ENCODE measurements around the gene PROX1.
A peak's percentile ranks its signal among the peaks of the same experiment; 100 is the strongest.

PROX1 gene, protein sequence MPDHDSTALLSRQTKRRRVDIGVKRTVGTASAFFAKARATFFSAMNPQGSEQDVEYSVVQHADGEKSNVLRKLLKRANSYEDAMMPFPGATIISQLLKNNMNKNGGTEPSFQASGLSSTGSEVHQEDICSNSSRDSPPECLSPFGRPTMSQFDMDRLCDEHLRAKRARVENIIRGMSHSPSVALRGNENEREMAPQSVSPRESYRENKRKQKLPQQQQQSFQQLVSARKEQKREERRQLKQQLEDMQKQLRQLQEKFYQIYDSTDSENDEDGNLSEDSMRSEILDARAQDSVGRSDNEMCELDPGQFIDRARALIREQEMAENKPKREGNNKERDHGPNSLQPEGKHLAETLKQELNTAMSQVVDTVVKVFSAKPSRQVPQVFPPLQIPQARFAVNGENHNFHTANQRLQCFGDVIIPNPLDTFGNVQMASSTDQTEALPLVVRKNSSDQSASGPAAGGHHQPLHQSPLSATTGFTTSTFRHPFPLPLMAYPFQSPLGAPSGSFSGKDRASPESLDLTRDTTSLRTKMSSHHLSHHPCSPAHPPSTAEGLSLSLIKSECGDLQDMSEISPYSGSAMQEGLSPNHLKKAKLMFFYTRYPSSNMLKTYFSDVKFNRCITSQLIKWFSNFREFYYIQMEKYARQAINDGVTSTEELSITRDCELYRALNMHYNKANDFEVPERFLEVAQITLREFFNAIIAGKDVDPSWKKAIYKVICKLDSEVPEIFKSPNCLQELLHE

GRCh38 chr1:213987927-213988506 lies at the start of gene PROX1:
TSS of gene PROX1 (plus strand) at chr1:213987973. CDS start at chr1:213996536, 8,563 bp downstream.
- peak; percentile 87 for DNase-seq

GRCh38 chr1:213938776-213939175 lies 49.0 kb upstream of the PROX1 start:
- no peak for DNase-seq

- no peak for DNase-seq
These were observed 47.9 kb upstream of the PROX1 start for GRCh38 chr1:213939888-213940287.

DNA sequence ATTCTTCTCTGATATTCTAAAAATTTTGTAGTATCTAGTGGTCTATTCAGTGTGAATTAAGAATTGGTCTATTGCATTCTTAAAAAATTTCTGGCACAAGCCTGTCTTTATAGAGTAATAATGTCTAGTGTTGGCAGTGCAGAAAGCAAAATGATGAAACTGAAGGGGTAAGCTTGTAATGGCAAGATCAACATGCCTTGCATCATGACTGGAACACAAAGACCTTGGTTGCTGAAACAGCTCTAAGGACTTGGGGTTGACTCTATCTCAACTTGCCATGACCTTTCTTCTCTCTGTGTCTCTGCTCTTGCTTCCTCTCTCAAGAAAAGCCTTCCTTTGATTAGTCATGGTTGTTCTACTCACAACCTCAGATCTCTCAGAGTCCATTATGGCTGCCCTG lies 46.8 kb upstream of the PROX1 start:
- no peak for DNase-seq

GRCh38 chr1:213942061-213942460 lies 45.7 kb upstream of the PROX1 start:
- no peak for DNase-seq

GRCh38 chr1:213947200-213947801 lies 40.5 kb upstream of the PROX1 start:
- peak; percentile 71 for DNase-seq

GRCh38 chr1:213951876-213952275 lies 35.9 kb upstream of the PROX1 start:
- DNase-seq: no peak

- DNase-seq: no peak
These were observed 34.0 kb upstream of the PROX1 start for GRCh38 chr1:213953806-213954205.

GRCh38 chr1:213956295-213956770 lies 31.4 kb upstream of the PROX1 start:
- DNase-seq: no peak

DNA sequence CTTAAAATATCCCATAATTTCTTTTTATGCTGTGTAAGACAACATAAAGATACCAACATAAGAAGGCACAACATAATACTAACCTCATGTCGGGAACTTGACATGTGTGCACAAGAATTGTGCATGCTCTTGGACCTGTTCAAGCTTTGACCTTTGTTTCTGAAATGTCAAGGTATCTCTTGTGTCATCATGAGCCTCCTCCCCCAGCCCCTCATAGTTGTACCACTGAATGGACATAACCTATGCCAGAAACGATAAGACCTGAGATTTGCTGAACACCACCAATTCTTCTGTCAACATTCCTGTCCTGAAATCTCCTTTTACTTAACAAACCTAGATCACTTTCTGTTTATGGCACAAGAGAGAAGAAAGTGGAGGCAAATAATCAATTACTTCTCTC lies 29.4 kb upstream of the PROX1 start:
- DNase-seq: no peak

- DNase-seq: no peak
These were observed 26.8 kb upstream of the PROX1 start for GRCh38 chr1:213960963-213961362.

DNA sequence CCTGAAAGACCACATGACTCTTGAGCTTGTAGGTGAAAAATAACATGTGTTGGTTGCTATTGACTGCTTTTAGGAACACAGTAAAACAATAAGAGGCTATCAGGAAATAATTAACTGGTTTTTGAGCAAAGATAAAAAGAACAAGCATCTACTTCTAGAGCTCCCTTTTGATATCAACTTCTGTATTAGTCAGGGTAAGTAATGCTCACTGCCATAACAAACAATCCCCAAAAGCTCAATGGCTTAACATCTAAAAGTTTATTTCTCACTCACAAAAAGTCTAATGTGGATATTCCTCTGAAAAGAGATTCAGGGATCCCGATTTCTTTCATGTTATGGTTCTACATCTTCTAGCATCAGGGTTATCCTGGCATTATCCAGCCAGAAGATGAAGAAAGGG lies 25.3 kb upstream of the PROX1 start:
- no peak for DNase-seq

- no peak for DNase-seq
These were observed 21.7 kb upstream of the PROX1 start for GRCh38 chr1:213966122-213966521.

- no peak for DNase-seq
These were observed 19.5 kb upstream of the PROX1 start for GRCh38 chr1:213968146-213968825.

DNA sequence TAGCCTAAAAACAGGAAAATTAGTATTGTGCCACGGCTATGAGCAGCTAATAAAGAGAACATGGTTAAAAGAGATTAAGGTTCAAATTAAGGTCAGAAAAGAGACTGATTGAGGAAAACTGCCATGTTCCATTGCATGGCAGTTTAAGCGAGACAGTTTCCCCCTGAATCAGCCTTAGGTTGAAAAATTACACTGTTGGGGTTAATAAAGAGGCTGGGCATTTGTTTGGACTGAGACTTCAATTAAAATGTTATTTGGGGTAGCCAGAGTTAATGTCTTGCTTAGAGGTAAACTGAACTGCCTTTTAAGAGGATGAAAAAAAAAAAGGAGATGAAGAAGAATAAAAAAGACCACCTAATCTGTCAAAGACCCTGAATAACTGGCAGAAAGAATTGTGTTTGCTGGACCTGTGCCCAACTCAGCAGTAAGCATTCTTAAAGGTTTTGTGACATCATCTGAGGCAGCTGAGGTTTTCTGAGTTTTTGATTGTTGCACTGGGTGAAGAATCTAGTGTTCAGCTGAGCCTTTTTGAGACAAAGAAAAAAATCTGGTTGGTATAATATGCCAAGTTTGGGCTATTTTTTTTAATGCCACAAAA lies 17.7 kb upstream of the PROX1 start:
- DNase-seq: no peak

DNA sequence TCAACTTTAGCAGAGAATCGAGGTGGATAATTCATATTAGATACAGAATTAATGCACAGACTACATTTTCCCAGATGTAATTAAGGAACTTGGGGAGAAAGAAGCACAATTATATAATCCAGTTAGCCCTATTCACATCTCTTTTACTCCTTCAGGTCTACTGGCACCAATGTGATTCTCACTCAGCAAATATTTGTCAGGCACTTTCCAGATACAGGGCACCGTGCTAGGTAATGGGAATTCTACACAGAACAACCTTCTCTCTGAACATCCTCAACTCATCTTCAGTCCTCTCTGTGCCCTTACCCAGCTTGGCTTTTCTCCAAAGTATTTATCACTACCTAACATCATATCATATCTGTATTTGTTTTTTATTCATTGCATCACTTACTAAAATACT lies 15.6 kb upstream of the PROX1 start:
- DNase-seq: no peak

GRCh38 chr1:213973129-213973528 lies 14.6 kb upstream of the PROX1 start:
- DNase-seq: no peak

DNA sequence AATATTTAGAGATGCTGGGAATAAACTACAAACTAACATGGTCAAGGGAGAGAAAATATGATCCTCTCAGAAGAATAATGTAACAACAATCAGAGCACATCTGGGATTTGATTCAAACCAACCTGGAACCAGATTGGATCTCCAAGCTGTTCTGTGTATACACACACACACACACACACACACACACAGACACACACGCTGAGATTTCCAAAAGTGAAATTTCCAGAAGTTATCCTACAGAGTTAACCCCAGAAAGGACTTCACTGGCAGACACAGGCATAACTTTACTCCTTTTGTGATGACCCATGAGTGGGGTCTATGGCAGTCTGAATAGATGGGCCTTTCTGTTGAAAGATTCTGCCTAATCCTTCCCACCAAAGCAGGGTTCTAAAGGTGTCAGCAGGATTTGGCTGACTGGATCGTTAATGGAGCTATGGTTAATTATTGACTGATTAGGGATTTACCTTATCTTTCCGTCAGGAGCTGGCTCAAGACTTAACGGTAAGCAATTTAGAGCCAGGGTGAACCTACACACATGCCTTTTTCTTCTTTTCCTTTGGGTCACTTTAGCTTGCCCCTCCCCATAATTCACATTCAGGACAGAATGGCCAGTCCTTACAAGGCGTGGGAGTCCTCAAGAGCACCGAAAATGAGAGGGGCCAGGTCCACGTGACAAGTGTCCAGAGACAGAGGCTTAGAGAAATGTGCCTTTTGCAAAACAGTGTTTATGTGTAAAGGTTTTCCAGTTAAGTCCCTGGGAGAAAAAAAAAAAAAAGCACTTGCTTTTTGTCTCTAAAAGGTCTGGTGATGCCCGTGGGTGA lies 10.9 kb upstream of the PROX1 start:
- no peak for DNase-seq

GRCh38 chr1:213977486-213977842 lies 10.3 kb upstream of the PROX1 start:
- DNase-seq: no peak

GRCh38 chr1:213977909-213978308 lies 9.9 kb upstream of the PROX1 start:
- no peak for DNase-seq

GRCh38 chr1:213979751-213980586 lies 7.8 kb upstream of the PROX1 start:
- no peak for DNase-seq

Data from NCI-H1105 treated with DMSO at 0.1 percent for 48 hours (cell line).